Ramos (cell line): Measurements from ENCODE around the gene NPHS2.
"Not testable (repeated sequence)": the region's sequence is repeated elsewhere in the genome, so short reads cannot be mapped to it uniquely, and the experiment has no call there.

Experiments used
- in situ Hi-C: fragments of 300-500 bp; cut with MboI; formaldehyde crosslinking; loops from one replicate; pipeline ENCODE4 v1.14.3; 2022; ENCODE audit warnings: low sequenced_read_pairs; ENCODE audit not compliant: unreplicated experiment

Gene NPHS2

DNA sequence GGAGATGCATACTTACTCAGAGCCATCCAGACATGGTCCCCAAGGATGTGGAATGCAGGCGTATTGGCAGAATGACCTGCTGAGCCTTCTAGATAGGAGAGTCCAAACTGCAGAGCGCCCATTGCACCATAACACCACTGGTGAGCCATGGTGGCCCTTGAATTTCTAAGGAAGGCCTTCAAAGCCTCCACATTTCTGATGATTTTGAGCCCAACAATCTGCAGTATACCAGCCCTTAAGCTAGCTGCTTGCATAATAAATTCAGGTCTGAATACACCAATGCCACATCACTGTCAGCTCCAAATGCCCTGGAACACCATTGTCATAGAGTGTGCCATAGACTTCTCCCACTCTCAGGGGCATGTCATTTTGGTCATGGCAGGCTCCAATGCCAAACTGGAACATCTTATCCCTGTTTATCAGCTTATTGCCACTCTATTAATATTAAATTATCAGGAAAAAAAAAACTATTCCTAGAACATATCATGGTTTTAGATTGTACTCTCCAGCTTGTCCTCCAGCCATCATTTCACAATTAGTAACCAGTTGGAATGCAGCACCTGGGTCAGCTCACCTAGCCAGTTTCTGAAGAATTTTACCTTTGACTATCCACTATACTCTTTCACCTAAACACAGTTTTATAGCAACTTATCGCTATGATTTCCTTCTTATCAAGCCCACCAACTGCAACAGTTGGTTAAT, 26.9 kb downstream of the NPHS2 start:
- in situ Hi-C loops: no loop called here

DNA sequence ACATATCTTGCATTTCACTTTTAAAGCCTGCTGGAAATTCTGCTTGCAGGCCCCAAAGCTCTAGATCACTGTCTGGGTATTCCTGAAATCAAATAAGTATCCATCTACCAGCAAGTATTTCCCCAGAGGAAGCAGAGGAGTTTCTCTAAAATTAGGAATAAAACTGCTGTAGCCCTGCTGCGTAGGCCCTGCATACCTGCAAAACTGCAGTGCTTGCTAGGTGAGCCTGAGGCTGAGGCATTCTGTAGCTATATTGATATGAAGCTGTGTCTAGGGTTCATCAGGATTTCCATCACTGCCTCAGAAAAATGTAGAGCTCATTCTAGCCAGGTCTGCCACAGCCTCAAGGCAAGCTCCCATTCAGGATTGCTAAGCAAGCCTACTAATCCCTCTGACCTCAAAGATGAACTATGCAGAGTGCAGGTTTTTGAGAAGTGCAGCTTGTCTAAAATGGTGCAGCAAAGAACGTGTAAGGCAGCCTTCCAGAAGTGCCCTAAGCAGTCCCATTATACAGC, 28.7 kb downstream of the NPHS2 start:
- in situ Hi-C loops: no loop called here

DNA sequence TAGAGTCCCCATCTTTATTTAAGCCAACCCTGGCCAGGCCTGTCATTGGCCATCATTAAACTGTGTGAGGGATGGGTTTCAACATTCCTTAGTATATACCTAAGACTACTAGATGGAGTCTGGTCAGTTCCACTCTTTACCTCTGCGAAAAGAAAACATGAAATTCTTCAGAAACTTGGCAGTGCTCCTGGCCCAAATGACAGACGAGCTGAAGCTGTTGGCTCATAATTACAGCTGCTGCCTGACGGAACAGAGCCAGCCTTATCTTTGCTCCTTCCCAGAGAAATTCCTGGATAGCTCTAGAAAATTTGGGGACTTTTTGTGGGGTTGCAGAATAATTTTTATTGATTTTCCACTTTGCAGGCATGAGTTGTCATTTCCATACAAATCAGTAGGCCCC, 30.4 kb downstream of the NPHS2 start:
- in situ Hi-C loops: no loop called here

DNA sequence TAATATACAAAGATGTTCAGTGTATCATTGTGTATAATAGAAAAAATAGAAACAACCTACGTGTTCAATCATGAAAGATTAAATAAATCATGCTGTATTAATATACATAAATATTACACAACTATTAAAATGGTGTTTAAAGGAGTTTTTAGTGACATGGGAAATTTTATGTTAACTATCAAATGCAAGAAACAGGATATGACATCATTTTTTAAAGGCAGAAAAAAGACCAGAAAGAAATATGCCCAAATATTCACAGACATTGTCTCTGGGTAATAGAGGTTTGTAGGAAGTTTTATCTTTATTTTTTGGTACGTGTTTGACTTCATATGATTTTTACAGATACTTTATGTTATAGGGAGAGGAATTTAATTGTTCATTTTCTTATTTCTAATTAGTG, 34.0 kb downstream of the NPHS2 start:
- in situ Hi-C loops: no loop called here

DNA sequence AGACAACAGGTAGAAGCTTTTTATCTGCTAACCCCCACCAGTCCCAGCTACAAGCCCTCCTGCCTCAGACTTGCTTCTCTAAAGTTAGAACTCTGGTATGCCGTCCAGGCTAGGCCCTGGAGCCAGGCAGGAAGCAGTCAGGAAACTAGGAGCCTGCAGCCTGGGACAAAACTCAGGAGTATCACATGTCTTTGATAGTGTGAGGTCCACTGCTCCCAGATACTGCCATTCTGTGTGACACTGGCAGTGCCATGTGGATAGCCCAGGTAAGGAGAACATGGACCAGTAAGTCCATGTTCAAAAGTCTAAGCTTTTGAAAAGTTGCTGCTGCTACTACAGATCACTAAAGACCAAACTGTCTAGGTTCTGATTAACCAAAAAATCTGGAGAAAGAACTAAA, 45.4 kb downstream of the NPHS2 start:
- in situ Hi-C loops: no loop called here

DNA sequence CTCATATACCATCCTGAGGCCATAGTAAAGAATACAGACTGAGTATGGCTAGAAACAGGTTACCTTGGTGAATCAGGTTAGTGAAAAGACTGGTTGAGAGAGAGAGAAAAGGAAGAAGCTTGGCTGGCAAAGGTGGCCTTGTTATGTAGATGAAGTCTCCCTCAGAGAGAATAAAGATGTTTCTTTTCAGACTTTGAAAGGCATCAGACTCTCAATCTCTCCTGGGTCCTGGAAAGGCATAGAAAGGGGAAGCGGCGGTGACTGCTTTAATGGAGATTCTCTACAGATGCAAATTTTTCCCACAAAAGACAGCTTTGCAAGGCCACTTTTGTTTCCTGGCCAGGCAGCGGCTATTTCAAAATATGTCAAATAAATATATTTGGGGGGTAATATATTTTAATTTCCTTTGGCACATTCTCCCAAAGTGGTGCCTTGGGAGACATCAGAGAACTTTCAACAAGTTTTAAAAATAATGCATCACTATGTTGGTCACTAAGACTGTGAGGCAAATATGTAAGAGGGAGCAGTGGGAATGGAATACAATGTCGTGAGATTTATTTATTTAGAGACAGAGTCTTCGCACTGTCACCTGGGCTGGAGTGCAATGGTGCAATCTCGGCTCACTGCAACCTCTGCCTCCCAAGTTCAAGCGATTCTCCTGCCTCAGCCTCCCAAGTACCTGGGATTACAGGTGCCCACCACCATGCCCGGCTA, 46.1 kb downstream of the NPHS2 start:
- in situ Hi-C loops: no loop called here

DNA sequence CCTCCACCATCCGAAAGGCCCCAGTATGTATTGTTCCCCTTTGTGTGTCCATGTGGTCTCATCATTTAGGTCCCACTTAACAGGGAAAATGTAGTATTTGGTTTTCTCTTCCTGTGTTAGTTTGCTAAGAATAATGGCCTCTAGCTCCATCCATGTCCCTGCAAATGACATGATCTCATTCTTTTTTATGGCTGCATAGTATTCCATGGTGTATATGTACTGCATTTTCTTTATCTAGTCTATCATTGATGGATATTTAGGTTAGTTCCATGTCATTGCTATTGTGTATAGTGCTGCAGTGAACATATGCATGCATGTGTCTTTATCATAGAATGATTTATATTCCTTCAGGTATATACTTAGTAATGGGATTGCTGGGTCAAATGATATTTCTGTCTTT, 57.2 kb downstream of the NPHS2 start:
- in situ Hi-C loops: not testable (repeated sequence)

DNA sequence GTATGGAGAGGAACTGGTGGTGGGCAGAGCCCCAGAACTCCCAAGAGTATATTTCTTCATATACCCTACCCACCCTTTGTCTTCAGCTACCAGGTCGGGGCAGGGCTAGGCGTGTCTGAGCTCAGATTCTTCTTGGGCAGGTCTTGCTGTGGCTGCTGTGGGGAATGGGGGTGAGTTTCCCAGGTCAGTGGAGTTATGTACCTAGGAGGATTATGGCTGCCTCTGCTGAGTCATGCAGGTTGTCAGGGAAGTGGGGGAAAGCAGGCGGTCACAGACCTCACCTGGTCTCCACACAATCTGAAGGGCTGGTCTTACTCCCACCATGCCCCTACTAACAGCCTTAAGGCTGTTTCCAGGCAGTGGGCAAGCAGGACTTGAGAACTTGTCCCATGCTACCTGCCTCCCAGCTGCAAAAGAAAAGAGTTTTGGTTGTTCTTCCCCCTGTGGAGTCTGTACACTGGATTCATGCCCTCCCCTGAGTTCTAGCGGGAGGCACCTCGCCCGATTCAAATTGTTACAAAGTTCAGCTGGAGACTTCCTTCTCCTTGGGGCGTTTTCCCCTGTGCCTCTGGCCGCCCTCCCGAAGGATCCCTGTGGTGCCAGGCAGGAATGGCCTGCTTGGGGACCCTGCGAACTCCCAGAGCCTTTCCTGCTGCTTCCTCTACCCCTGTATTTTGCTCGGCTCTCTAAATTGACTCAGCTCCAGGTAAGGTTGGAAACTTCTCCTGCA, 58.6 kb downstream of the NPHS2 start:
- in situ Hi-C loops: no loop called here

DNA sequence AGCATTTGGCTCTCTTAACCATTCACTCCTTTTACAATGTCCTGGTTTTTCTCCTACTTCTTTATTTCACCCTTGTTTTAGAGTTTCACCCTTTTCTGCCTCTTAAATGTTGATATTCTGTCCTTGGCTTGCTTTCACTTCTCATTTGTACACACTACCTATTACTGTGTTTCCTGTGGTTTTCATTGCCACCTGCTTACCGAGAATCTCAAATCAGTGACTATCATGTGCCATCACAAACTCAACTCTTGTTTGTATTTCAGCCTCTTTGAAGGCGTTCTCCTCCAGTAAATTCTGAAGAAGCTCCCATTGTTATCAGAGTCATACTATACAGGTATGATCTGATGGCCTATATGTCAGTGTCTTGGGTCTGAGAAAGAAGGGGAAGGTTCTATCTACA, 65.7 kb downstream of the NPHS2 start:
- in situ Hi-C loops: no loop called here

DNA sequence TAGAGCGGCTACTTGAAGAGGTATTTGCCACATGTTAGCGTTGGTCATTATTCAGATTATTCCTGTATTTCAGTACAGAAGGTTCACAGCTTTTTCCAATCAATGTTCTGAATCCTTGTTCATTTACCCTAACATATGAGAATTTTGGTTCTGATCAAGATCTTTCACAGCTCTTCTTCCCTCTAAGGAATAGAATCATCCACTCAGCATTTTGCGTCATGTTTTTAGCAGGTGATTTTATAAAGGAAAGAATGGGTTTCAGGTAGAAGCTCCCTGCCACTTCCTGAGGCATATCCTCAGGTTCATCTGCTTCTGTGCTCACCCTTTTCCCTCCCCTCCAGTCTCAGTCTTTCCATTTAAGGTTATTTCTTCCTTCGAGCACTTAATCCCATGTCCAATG, 66.4 kb downstream of the NPHS2 start:
- in situ Hi-C loops: no loop called here

DNA sequence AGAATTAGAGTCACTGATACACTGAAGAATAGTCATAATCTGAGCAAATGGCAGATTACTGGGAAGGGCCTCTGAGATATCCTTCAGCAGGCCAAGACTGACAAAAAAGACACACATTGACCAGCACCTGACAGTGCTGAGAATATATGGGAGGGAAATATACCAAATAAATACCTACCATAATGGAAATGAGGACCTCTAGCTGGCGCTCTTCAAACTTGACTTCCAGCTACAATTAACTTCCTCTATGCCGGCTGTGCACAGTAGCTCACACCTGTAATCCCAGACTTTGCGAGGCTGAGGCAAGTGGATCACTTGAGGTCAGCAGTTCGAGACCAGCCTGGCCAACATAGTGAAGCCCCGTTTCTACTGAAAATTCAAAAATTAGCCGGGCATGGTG, 69.5 kb downstream of the NPHS2 start:
- in situ Hi-C loops: no loop called here
